C4-2B (cell line): ENCODE data around the gene TYMP.

Source experiments
- CTCF ChIP-seq: fragments of 450-650 bp; conservative IDR thresholded peaks from 2 replicates; pipeline ENCODE4 v1.5.1; 2017; ENCODE audit warnings: mild to moderate bottlenecking
- ZFX ChIP-seq: fragments of 450-650 bp; IDR thresholded peaks from 2 replicates; pipeline ENCODE4 v1.6.1; 2017

- TF ChIP-seq CTCF (no peak), ZFX (no peak)
Measured at GRCh38 chr22:50527921-50528681, 1.7 kb downstream of the TYMP start.
